Upper lobe of left lung (tissue), 4 donors: Measurements from ENCODE around the gene CEP128.

ENCODE experiments used
- POLR2A ChIP-seq, 4 donors: fragments of 450-650 bp; IDR thresholded peaks; one replicate each; pipeline ENCODE4 v1.5.1; 2016 to 2017; ENCODE audit warnings: antibody characterized with exemption in 4 of 4, mild to moderate bottlenecking in 2 of 4
- POLR2AphosphoS5 ChIP-seq, 2 donors: sonication (generic); formaldehyde crosslinking; IDR thresholded peaks; one replicate each; pipeline ENCODE4 v1.5.1; 2017; ENCODE audit warnings: antibody characterized with exemption in 2 of 2
- TF ChIP-seq, protein P1 (sequence below), 6 experiments: fragments of 450-650 bp in 4 of 6; fragments of 200-600 bp in 2 of 6; sonication (generic) in 2 of 6; IDR thresholded peaks; one replicate each; pipeline ENCODE4 v1.5.1; 2016 to 2019; ENCODE audit warnings: antibody characterized with exemption in 6 of 6

DNA sequence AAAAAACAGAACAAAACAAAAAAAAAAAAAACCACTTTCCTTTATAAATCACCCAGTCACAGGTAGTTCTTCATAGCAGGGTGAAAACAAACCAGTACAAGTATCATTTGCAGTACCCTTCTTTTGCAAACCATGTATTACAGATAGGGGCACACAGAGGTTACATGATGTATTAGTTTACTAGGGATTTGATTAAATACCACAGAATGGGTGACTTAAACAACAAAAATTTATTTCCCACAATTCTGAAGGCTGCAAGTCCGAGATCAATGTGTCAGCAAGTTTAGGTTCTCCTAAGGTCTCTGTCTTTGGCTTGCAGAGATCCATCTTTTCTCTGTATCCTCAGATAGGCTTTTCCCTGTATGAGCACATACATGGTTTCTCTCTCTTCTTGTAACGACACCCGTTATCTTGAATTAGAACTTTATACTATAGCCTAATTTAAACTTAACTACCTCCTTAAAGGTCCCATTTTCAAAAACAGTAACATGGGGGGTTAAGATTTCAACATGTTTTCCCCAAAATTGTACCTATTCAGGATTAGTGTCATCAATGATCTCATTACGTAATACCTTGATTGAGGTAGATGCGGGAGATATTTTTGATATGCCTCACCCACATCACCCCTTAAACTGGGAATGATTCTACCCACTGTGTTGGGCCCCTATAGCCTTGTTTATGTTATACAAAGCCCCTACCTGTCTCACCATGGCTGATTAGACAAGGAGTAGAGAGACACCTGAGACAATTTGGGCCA, 3.5 kb upstream of the CEP128 start:
- TF ChIP-seq, protein P1, sequence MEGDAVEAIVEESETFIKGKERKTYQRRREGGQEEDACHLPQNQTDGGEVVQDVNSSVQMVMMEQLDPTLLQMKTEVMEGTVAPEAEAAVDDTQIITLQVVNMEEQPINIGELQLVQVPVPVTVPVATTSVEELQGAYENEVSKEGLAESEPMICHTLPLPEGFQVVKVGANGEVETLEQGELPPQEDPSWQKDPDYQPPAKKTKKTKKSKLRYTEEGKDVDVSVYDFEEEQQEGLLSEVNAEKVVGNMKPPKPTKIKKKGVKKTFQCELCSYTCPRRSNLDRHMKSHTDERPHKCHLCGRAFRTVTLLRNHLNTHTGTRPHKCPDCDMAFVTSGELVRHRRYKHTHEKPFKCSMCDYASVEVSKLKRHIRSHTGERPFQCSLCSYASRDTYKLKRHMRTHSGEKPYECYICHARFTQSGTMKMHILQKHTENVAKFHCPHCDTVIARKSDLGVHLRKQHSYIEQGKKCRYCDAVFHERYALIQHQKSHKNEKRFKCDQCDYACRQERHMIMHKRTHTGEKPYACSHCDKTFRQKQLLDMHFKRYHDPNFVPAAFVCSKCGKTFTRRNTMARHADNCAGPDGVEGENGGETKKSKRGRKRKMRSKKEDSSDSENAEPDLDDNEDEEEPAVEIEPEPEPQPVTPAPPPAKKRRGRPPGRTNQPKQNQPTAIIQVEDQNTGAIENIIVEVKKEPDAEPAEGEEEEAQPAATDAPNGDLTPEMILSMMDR (IDR thresholded peaks at IDR 0.05), result no peak
- TF ChIP-seq POLR2A (IDR thresholded peaks at IDR 0.05), result no peak
- no peak for TF ChIP-seq POLR2AphosphoS5 (IDR thresholded peaks at IDR 0.05)
